B cell (primary cell): Measurements from ENCODE around the gene FBXO28.

ENCODE experiments used
- CTCF ChIP-seq: fragments of 200-600 bp; IDR thresholded peaks from one replicate; pipeline ENCODE4 v1.8.0; 2022; ENCODE audit warnings: antibody characterized with exemption, mild to moderate bottlenecking
- EZH2 ChIP-seq: IDR thresholded peaks from 2 replicates; pipeline ENCODE4 v1.6.1; 2012; ENCODE audit warnings: borderline replicate concordance, low read depth, mild to moderate bottlenecking, moderate library complexity, low read length; ENCODE audit not compliant: insufficient read depth, poor library complexity, severe bottlenecking

GRCh38 chr1:224065455-224065854 is 48.5 kb upstream of the FBXO28 start:
- TF ChIP-seq CTCF (no peak), EZH2 (no peak)
